ENCODE results near the gene TSPO.

DNA sequence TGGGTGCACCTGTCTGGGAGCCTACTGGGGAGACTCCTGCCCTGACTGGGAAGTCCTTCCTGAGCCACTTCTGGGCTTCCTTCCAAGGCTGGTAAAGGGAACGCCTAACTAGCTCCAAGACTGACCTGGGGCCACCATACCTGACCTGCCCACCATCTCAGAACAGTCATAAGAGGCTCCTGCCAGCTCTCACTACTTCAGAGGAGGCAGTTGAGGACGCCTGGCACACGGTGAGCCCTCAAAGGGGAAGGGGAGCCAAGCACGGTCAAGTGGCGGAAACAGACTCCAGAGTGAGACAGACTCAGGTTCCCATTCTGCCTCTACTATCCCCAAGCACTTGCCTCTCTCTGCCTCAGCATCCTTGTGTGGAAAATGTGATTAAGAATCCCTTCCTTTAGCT, 15.8 kb upstream of the TSPO start:
- TF ChIP-seq, protein P1, sequence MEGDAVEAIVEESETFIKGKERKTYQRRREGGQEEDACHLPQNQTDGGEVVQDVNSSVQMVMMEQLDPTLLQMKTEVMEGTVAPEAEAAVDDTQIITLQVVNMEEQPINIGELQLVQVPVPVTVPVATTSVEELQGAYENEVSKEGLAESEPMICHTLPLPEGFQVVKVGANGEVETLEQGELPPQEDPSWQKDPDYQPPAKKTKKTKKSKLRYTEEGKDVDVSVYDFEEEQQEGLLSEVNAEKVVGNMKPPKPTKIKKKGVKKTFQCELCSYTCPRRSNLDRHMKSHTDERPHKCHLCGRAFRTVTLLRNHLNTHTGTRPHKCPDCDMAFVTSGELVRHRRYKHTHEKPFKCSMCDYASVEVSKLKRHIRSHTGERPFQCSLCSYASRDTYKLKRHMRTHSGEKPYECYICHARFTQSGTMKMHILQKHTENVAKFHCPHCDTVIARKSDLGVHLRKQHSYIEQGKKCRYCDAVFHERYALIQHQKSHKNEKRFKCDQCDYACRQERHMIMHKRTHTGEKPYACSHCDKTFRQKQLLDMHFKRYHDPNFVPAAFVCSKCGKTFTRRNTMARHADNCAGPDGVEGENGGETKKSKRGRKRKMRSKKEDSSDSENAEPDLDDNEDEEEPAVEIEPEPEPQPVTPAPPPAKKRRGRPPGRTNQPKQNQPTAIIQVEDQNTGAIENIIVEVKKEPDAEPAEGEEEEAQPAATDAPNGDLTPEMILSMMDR (conservative IDR thresholded peaks at IDR 0.05), result no peak
- no peak for TF ChIP-seq ZFX (IDR thresholded peaks at IDR 0.05)
